ENCODE results near the gene PTPN3.

The PTPN3 gene

DNA sequence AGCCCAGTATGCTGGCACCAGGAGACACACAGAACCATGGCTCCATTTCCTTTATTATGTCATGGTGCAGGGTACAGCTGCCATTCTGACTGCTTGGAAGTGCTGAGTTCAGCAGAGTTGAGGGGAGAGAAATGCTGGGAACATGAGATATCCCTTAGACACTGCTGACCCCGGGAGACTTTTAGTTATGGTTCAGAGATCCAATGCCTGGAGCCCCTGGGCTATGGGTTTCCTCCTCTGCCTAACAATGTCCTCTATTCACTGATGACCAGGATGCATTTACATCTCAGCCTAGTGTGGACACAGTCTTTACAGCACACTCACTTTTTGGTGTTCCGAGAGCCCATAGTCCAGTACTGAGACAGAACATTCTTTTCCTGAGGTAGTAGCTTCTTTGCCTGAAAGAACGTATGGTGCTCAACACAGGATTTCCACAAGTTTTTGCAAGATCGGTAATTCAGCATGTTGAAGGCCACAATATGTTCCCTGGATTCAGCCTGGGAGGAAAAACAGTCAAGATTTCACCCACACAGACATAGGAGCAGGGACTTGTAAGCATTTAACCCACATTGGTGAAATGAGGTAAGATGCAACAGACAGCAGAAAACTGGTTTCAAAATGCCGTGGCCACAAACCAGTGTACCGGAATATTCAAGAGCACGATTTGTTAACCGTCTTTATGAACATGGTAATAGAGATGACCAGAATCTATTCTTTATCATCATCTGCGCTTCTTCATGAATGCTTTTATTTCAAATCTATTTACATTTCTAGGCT lies 71.3 kb downstream of the PTPN3 start:
- DNase-seq (ENCODE audit: low spot score) = no peak

GRCh38 chr9:109424618-109425017 lies 73.5 kb downstream of the PTPN3 start:
- DNase-seq (ENCODE audit: low spot score) = no peak

GRCh38 chr9:109423877-109424276 lies 74.2 kb downstream of the PTPN3 start:
- DNase-seq (ENCODE audit: low spot score) = no peak

GRCh38 chr9:109422641-109423040 lies 75.5 kb downstream of the PTPN3 start:
- DNase-seq (ENCODE audit: low spot score) = no peak

DNA sequence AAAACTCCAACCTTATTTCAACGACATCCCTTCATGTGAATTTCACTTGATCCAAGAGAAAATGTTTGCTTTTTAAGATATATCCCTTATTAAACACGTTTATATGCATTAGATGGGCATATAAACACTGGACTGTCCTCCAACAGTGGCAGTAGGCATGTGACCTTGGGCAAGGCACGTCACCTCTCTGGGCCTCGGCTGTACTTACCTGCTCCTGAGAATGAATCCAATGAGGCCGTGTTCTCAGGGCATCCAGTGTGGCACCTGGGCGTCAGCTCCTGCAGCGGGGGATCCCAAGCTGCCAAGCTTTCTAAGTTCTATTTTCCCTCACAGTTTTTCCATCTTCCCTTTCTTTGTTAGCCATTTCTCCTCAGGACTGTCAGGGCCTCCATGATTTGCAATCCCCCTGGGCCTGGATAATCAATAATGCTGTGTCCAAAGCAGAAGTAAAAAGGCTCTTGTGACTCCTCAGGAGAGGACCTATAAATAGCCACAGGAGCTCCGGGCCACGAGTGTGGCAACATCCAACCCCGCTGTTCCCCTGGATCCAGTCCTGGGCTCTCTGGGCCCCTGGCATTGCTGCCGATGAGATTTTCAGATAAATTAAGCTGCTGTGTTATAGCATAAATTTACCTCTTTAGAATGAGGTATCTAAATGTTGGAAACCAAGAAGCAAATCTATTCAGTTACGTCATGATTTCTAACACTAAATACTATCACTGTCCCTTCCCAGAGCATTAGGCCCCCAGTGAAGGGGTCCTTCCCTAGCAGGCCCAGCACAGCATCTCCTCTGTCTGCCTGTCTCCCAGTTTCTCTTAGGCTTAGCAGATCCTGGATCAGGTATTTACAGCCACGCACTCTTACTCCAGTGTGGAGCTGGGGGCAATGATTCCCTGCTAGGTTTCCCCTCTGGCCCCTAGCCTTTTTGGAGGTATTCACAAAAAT lies 76.8 kb downstream of the PTPN3 start:
- no peak for DNase-seq (ENCODE audit: low spot score)

- DNase-seq (ENCODE audit: low spot score) = no peak
Measured at GRCh38 chr9:109419531-109419930, 78.6 kb downstream of the PTPN3 start.

DNA sequence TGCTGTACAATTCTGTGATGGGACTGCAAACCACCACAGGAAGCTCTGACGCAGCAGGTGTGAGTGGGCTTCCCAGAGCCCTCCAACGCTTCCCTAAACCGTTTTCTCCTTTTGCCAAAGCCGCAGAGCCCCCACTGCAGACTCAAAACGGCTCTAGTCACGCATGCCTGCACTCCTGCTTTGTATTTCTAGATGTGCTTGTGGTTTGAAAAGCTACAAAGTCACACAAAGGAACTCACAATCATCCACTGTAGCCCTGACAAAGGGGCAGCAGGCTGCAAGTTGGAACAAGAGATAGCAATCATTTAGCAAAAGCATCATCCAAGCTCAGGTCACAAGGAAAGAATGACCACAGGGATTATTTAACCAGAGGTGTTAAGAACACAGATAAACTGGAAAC lies 79.3 kb downstream of the PTPN3 start:
- no peak for DNase-seq (ENCODE audit: low spot score)

DNA sequence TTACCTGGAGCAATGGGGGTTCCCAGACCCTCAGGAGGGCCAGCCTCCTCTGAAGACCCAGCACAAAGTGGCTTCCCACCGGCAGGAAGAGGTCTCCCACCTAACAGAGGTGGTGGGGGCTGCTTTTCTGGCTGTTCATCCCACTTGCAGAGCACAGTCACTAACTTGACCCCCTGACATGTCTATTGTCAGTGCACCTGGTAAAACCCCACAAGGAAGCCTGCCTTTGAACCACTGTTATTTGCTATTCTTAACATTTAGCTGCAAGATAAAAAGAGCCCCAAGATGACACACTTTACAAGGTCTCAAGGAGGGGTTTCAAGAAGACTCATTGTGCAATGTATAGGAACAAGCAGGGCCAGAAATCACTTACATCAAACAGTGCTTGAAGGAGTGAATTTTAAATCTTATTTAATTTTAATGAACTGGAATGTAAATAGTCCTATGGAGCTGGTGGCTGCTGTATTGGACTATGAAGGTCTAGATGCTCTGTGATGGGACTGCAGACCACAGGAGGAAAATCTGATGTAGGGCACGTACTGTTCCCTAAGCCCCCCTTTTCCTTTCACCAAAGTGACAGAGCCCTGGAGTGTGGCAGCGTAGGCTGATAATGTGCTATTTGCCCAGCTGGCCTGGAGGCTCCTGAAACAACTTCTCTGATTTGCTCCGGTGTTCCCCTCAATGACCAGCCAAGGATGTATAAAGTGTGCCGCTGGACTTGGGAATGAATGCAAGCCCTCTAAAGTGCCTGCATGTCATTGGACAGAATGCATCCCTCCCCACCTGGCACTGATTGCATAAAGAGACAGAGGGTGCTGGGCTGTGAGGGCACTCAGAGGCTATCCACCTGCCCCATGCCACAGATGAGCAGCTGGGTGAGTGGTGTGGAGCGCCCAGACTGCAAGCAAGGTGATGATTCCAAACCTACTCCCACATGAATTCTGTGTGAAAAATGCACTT lies 80.2 kb downstream of the PTPN3 start:
- no peak for DNase-seq (ENCODE audit: low spot score)

- no peak for DNase-seq (ENCODE audit: low spot score)
Measured at GRCh38 chr9:109417054-109417453, 81.1 kb downstream of the PTPN3 start.

DNA sequence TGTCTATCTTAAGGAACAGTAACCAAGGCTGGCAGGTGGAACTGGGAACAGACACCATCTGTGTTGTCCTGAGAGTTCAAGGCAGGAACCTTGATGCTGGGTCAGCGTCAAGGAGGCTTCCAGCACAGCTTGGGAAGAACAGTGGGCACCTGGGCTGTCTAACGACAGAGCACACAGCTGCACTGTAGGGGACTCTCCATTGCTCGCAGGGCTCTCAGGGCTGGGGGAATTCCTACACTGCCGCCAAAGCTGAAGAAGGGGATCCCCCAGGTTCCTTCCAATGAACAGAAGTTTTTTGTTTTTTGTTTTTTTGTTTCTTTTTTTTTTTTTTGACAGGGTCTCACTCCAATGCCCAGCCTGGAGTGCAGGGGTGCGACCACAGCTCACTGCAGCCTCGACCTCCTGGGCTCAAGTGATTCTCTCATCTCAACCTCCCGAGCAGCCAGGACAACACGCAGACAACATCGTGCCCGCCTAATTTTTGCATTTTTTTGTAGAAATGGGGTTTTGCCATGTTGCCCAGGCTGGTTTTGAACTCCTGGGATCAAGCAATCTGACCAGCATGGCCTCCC lies 81.9 kb downstream of the PTPN3 start:
- DNase-seq (ENCODE audit: low spot score) = no peak

- DNase-seq (ENCODE audit: low spot score) = no peak
Measured at GRCh38 chr9:109414125-109414785, 83.9 kb downstream of the PTPN3 start.

DNA sequence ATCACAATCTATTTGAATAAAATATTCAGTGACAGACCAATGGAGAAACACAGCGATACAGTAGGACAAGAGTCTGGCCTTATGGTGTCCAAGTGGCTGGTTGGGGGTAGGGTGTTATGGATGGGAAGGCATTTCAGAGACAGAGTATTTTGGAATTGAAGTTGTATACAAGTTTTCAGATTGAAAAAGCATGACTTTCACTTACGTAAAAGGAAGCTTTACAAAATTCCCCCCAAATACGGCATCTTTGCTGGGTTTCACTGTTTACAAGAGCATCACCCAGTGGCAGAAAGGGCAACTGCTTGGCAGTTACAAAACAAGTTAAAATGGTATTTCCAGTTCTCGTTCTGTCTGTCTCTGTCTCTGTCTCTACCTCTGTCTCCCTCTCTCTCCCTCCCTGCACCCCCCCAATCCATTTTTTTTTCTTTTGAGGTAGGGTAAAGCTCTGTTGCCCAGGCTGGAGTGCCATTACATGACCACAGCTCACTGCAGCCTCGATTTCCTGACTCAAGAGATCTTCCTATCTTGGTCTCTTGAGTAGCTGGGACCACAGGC lies 86.2 kb downstream of the PTPN3 start:
- DNase-seq (ENCODE audit: low spot score) = peak; percentile 46

DNA sequence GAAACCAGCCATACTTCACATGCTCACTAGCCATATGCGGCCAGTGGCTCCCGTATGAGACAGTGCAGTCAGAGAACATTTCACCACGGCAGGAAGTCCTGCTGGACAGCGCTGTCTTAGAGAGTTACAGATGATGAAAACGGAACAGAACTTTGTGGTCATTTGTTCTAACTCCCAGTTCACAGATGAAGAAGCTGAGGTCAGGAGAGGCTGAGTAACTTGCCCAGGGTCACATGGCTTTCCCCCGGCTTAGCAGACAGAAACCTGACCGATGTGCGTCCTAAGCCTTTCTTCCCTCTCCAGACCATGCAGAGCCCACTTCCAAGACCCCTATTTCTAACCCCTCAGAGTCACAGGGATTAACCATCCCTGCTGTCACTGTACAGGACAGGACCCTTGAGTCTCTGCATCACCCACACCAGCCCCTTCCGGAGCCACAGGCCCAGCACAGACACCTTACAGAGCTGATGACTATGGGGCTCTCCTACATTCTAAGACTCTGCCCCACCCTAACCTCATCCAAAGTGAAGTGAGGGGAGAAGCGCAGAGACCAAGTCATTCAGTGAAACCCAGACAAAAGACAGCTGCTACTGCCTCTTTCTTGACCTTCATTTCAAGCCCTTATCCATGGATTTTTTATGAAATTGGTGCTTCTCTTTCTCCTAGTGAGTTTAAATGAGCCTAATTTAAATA lies 86.9 kb downstream of the PTPN3 start:
- no peak for DNase-seq (ENCODE audit: low spot score)

DNA sequence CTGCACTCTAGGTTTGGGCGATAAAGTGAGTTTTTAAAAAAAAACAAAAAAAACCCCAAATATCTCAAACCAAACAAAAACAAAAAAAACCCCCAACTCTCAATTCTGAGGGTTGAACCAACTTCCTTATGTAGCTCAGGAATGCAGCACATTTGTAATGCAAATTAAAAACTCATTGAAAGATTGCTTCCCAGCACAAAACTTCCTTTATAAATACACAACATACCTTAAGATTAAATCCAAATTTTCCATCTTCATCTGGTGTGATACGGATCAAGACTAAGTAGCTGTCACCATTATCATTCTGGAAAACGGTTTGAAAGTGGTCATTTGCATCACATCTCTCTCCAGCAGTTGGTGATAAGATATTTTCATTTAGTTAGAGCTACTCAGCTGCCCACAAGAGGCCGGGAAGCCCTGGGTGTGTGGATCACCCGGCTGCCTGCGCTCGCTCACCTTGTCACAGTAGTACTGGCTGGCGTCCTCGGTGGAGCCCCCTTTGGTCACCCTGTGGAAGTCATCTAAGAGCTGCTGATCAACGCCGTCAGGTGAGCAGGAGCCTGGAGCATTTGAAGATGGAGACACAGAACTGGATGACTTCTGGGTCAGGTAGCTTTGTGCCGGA lies 88.2 kb downstream of the PTPN3 start:
- DNase-seq (ENCODE audit: low spot score) = peak; percentile 45

- DNase-seq (ENCODE audit: low spot score) = no peak
Measured at GRCh38 chr9:109408759-109409462, 89.2 kb downstream of the PTPN3 start.

- DNase-seq (ENCODE audit: low spot score) = no peak
Measured at GRCh38 chr9:109403766-109404320, 94.3 kb downstream of the PTPN3 start.

DNA sequence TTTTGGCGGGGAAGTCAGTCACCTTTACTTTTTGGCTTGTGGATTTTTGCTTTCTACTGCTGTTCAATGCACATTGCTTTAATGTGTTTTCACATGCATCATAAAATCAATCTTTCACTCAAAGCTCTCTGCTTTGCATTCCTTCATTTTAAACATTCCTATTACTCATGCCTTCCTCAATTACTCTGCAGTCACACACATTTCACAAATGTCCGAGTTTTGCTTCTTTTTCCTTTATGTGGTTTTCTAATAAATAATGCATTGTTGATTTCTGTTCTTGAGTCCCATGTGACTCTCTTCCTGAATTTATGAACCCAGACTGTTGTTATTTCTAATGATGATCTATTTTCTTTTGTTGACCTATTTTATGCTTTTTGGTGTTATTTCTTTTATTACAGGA lies 95.0 kb downstream of the PTPN3 start:
- no peak for DNase-seq (ENCODE audit: low spot score)

GRCh38 chr9:109401990-109402318 lies 96.2 kb downstream of the PTPN3 start:
- DNase-seq (ENCODE audit: low spot score) = no peak

Data from D341Med (cell line).